Measurements from ENCODE around the gene PDZD4. TPM values are rescaled to one million over a fixed set of nuclear protein-coding genes. Genes with fewer than 3 reads are reported as not detected.

The PDZD4 gene
- total RNA-seq, 1 donor from 2014 or later, result 1.8 TPM

- TF ChIP-seq CTCF (IDR thresholded peaks at IDR 0.05; ENCODE audit: insufficient read depth, low read length, poor library complexity, severe bottlenecking), result no peak
- H3K36me3 ChIP-seq (ENCODE audit: control insufficient read depth, insufficient read depth, low read length), result no peaks in the 10 kb centered on the region
- DNase-seq (ENCODE audit: low read depth), result no peak
- H3K4me3 ChIP-seq (ENCODE audit: low read depth, low read length), result no peak overlapping the region
- no peaks in the 10 kb centered on the region for H3K27me3 ChIP-seq (ENCODE audit: control insufficient read depth, insufficient read depth, low read length)
Measured at GRCh38 chrX:153773741-153774575, 56.4 kb downstream of the PDZD4 start.

- DNase-seq (ENCODE audit: low read depth), result no peak
- Histone ChIP-seq H3K36me3 (ENCODE audit: control insufficient read depth, insufficient read depth, low read length) (no peaks in the 10 kb centered on the region), H3K27me3 (ENCODE audit: control insufficient read depth, insufficient read depth, low read length) (no peaks in the 10 kb centered on the region), H3K4me3 (ENCODE audit: low read depth, low read length) (no peak overlapping the region)
- TF ChIP-seq CTCF (IDR thresholded peaks at IDR 0.05; ENCODE audit: insufficient read depth, low read length, poor library complexity, severe bottlenecking), result no peak
Measured at GRCh38 chrX:153773218-153773611, 57.1 kb downstream of the PDZD4 start.

GRCh38 chrX:153772316-153773217 lies 57.8 kb downstream of the PDZD4 start:
- Histone ChIP-seq H3K36me3 (ENCODE audit: control insufficient read depth, insufficient read depth, low read length) (no peaks in the 10 kb centered on the region), H3K27me3 (ENCODE audit: control insufficient read depth, insufficient read depth, low read length) (no peaks in the 10 kb centered on the region), H3K4me3 (ENCODE audit: low read depth, low read length) (no peak overlapping the region)
- TF ChIP-seq CTCF (IDR thresholded peaks at IDR 0.05; ENCODE audit: insufficient read depth, low read length, poor library complexity, severe bottlenecking), result no peak
- no peak for DNase-seq (ENCODE audit: low read depth)

- no peaks in the 10 kb centered on the region for H3K27me3 ChIP-seq (ENCODE audit: control insufficient read depth, insufficient read depth, low read length)
- no peak for DNase-seq (ENCODE audit: low read depth)
- no peak overlapping the region for H3K4me3 ChIP-seq (ENCODE audit: low read depth, low read length)
- H3K36me3 ChIP-seq (ENCODE audit: control insufficient read depth, insufficient read depth, low read length), result no peaks in the 10 kb centered on the region
- no peak for TF ChIP-seq CTCF (IDR thresholded peaks at IDR 0.05; ENCODE audit: insufficient read depth, low read length, poor library complexity, severe bottlenecking)
Measured at GRCh38 chrX:153771415-153772315, 58.7 kb downstream of the PDZD4 start.

GRCh38 chrX:153770601-153771414 lies 59.5 kb downstream of the PDZD4 start:
- Histone ChIP-seq H3K4me3 (ENCODE audit: low read depth, low read length) (no peak overlapping the region), H3K27me3 (ENCODE audit: control insufficient read depth, insufficient read depth, low read length) (no peaks in the 10 kb centered on the region), H3K36me3 (ENCODE audit: control insufficient read depth, insufficient read depth, low read length) (no peaks in the 10 kb centered on the region)
- no peak for DNase-seq (ENCODE audit: low read depth)
- TF ChIP-seq CTCF (IDR thresholded peaks at IDR 0.05; ENCODE audit: insufficient read depth, low read length, poor library complexity, severe bottlenecking), result no peak

Measured in kidney epithelial cell (primary cell).